ENCODE results near the gene TEC.

DNA sequence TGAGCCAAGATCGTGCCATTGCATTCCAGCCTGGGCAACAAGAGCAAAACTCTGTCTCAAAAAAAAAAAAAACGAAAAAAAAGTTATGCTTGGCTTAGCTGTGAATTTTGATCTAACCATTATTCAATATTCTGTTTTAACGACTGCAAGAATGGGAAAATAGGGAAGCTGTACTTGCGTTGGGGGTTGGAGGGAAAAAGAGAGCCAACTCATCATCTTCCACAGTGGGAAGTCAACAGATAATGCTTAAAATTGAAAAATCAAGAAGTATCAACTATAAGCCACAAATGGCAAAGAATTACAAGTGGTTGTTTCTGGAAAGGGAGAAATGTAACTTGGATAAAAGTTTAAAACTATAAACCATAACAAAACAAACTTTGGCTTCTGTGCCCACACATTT lies 2.9 kb downstream of the TEC start:
- TF ChIP-seq, protein P1, sequence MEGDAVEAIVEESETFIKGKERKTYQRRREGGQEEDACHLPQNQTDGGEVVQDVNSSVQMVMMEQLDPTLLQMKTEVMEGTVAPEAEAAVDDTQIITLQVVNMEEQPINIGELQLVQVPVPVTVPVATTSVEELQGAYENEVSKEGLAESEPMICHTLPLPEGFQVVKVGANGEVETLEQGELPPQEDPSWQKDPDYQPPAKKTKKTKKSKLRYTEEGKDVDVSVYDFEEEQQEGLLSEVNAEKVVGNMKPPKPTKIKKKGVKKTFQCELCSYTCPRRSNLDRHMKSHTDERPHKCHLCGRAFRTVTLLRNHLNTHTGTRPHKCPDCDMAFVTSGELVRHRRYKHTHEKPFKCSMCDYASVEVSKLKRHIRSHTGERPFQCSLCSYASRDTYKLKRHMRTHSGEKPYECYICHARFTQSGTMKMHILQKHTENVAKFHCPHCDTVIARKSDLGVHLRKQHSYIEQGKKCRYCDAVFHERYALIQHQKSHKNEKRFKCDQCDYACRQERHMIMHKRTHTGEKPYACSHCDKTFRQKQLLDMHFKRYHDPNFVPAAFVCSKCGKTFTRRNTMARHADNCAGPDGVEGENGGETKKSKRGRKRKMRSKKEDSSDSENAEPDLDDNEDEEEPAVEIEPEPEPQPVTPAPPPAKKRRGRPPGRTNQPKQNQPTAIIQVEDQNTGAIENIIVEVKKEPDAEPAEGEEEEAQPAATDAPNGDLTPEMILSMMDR (IDR thresholded peaks at IDR 0.05), result no peak
- TF ChIP-seq POLR2A (IDR thresholded peaks at IDR 0.05) (no peak), EP300 (IDR thresholded peaks at IDR 0.05) (no peak)
